Transverse colon (tissue), 4 donors: Measurements from ENCODE around the gene KRT14. TPM values are rescaled to one million over a fixed set of nuclear protein-coding genes. Genes with fewer than 3 reads are reported as not detected.

Experiments used
- DNase-seq: peaks from one replicate; pipeline ENCODE4 v3.0.0-alpha.2; 2019
- H3K27ac ChIP-seq, 4 donors: fragments of 200-600 bp; sonication (generic); 2 replicates each; pipeline ENCODE4 v1.5.1; 2016 to 2018; ENCODE audit warnings: inconsistent platforms in 4 of 4
- H3K27me3 ChIP-seq: fragments of 200-600 bp; sonication (generic); 2 replicates; pipeline ENCODE4 v1.5.1; 2017; ENCODE audit warnings: inconsistent platforms
- H3K36me3 ChIP-seq, 4 donors: fragments of 200-600 bp; sonication (generic); 2 replicates each; pipeline ENCODE4 v1.5.1; 2017 to 2019; ENCODE audit warnings: inconsistent platforms in 4 of 4
- H3K4me1 ChIP-seq, 4 donors: fragments of 200-600 bp; sonication (generic); 2 replicates each; pipeline ENCODE4 v1.5.1; 2017 to 2020; ENCODE audit warnings: inconsistent platforms in 4 of 4
- H3K4me3 ChIP-seq, 4 donors: fragments of 200-600 bp; sonication (generic); 1 replicate in 1 of 4; 2 replicates in 3 of 4; pipeline versions ENCODE4 v1.5.1 to v1.6.1; 2017 to 2019; ENCODE audit warnings: inconsistent platforms in 4 of 4
- H3K9me3 ChIP-seq, 2 donors: fragments of 200-600 bp; sonication (generic); 2 replicates each; pipeline ENCODE4 v1.5.1; 2017 to 2019; ENCODE audit warnings: inconsistent platforms in 2 of 2
- CTCF ChIP-seq, 5 experiments: fragments of 200-600 bp in 3 of 5; fragments of 450-650 bp in 2 of 5; sonication (generic) in 3 of 5; IDR thresholded peaks; 1 replicate in 2 of 5; 2 replicates in 3 of 5; pipeline ENCODE4 v1.5.1; 2016 to 2017; ENCODE audit warnings: antibody characterized with exemption in 5 of 5, inconsistent platforms in 3 of 5, mild to moderate bottlenecking in 2 of 5, moderate library complexity in 1 of 5
- EP300 ChIP-seq: sonication (generic); formaldehyde crosslinking; IDR thresholded peaks from one replicate; pipeline ENCODE4 v1.6.1; 2017; ENCODE audit warnings: antibody characterized with exemption, low read depth
- POLR2A ChIP-seq: fragments of 450-650 bp; IDR thresholded peaks from one replicate; pipeline ENCODE4 v1.6.1; 2016; ENCODE audit warnings: antibody characterized with exemption, mild to moderate bottlenecking, moderate library complexity
- POLR2AphosphoS5 ChIP-seq, 3 donors: sonication (generic); formaldehyde crosslinking; IDR thresholded peaks; one replicate each; pipeline ENCODE4 v1.6.1; 2016; ENCODE audit warnings: antibody characterized with exemption in 3 of 3
- WGBS, 2 donors: methylation state at CpG; one replicate each; pipeline ENCODE4 v1.1.5; 2018; ENCODE audit warnings: low coverage in 1 of 2; 5-methylcytosine and 5-hydroxymethylcytosine counted together
- in situ Hi-C, 4 donors: fragments of 200-750 bp; cut with MboI; loops; one replicate each; pipeline versions ENCODE4 v1.15.0 to v1.15.1; 2017; ENCODE audit warnings: low sequenced_read_pairs in 3 of 4, low pct_ligation_motif_present in 1 of 4, low pct_unique_long_range_greater_than_20kb in 1 of 4
- intact Hi-C: fragments of 100-400 bp; cut with DNase I; formaldehyde crosslinking; loops from one replicate; pipeline ENCODE4 v1.15.1; 2023; ENCODE audit warnings: low total_unique reads
- total RNA-seq, 4 donors: library from RNA; depleted of rRNA; stranded (reverse); fragments of >200 nt; gene quantifications; one replicate each; pipeline ENCODE4 v1.1.0, GENCODE V29; 2016

The KRT14 gene
- total RNA-seq, 4 donors from 2014 or later, result 0.32 to 0.68 TPM; not detected in 2

DNA sequence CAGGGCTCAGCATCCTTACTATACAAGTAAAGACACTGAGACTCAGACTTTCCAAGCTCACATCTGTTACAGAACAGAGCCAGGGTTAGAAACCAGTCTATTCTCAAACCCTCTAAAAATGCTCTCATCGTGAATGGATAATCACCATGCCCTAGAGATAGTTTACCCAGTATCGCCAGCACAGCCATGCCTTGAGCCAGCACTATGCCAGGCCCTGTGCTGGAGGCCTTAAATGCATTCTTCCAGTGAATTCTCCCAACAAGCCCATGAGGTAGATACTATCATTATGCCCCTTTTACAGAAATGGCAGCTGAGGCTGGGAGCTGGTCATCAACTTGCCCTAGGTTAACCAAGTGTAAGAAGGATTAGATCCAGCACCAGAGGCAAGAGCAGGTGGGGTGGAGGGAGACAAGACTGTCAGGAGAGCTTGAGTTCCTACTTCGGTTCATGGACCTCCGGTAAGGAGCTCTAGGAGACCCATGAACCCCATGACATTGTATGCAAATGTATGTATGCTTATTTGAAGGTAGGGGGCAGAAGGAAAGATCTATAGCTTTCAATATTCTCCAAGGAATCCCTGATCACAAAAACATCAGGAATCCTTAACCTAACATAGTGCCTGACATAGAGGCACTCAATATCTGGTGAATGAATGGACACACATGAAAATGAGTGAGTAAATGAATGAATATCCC lies 5.2 kb downstream of the KRT14 start:
- TF ChIP-seq EP300, result no peak
- no peak for TF ChIP-seq POLR2AphosphoS5 (IDR thresholded peaks at IDR 0.05)
- no peak for TF ChIP-seq CTCF (IDR thresholded peaks at IDR 0.05)
- no peak for TF ChIP-seq POLR2A
- WGBS, 2 donors, result 73 to 88% methylated on average over 2 to 4 of the region's 4 CpGs
- Histone ChIP-seq H3K36me3 (no peaks in the 10 kb centered on the region), H3K27ac (no peak overlapping the region), H3K27me3 (peaks cover 2% of the 10 kb centered on the region), H3K4me3 (no peak overlapping the region), H3K4me1 (peaks cover 0 to 11% (median 7%) of the 10 kb centered on the region in 4 donors), H3K9me3 (no peaks in the 10 kb centered on the region)
- no peak for DNase-seq
- intact Hi-C loops (no loop called here), in situ Hi-C loops (no loop called here)

- in situ Hi-C loops, result no loop called here
These were observed 5.9 kb downstream of the KRT14 start for GRCh38 chr17:41580687-41581365.

GRCh38 chr17:41580244-41580575 lies 6.5 kb downstream of the KRT14 start:
- Histone ChIP-seq H3K4me1 (peaks cover 0 to 11% (median 7%) of the 10 kb centered on the region in 4 donors), H3K9me3 (no peaks in the 10 kb centered on the region), H3K4me3 (no peak overlapping the region), H3K27me3 (peaks cover 9% of the 10 kb centered on the region), H3K36me3 (no peaks in the 10 kb centered on the region), H3K27ac (no peak overlapping the region)
- in situ Hi-C loops, result no loop called here
- no peak for DNase-seq
- WGBS, 2 donors, result 80% methylated on average over 2 of the region's 2 CpGs; no CpG with 5 or more reads in 1 of the 2 donors
- intact Hi-C loops, result no loop called here
- no peak for TF ChIP-seq POLR2A
- TF ChIP-seq CTCF (IDR thresholded peaks at IDR 0.05), result no peak
- TF ChIP-seq POLR2AphosphoS5 (IDR thresholded peaks at IDR 0.05), result no peak
- TF ChIP-seq EP300, result no peak

More at GRCh38 chr17:41580687-41581365, 5.9 kb downstream of the KRT14 start:
- intact Hi-C loops, result no loop called here
- Histone ChIP-seq H3K27ac (no peak overlapping the region), H3K4me1 (peaks cover 0 to 11% (median 7%) of the 10 kb centered on the region in 4 donors), H3K36me3 (no peaks in the 10 kb centered on the region), H3K27me3 (peaks cover 9% of the 10 kb centered on the region), H3K9me3 (no peaks in the 10 kb centered on the region), H3K4me3 (no peak overlapping the region)
- 37% methylated on average over 1 of the region's 1 CpG; no CpG with 5 or more reads in 1 of the 2 donors for WGBS, 2 donors
- no peak for DNase-seq
- TF ChIP-seq CTCF (IDR thresholded peaks at IDR 0.05) (no peak), POLR2AphosphoS5 (IDR thresholded peaks at IDR 0.05) (no peak), POLR2A (no peak), EP300 (no peak)

GRCh38 chr17:41579484-41580243 lies 7.0 kb downstream of the KRT14 start:
- intact Hi-C loops (no loop called here), in situ Hi-C loops (no loop called here)
- Histone ChIP-seq H3K9me3 (no peaks in the 10 kb centered on the region), H3K36me3 (no peaks in the 10 kb centered on the region), H3K4me3 (no peak overlapping the region), H3K27me3 (peaks cover 9% of the 10 kb centered on the region), H3K4me1 (peaks cover 0 to 11% (median 7%) of the 10 kb centered on the region in 4 donors), H3K27ac (peak overlapping the region in 2 of 4 donors; percentile 4 to 14)
- TF ChIP-seq CTCF (IDR thresholded peaks at IDR 0.05) (peak; percentile 60 to 91 (median 75)), POLR2AphosphoS5 (IDR thresholded peaks at IDR 0.05) (peak in 2 of 3 donors; percentile 21 to 78), POLR2A (peak; percentile 39), EP300 (no peak)
- peak; percentile 93 for DNase-seq
- 47% methylated on average over 18 of the region's 18 CpGs; no CpG with 5 or more reads in 1 of the 2 donors for WGBS, 2 donors
